Measurements from ENCODE around the gene CAPN9.

CAPN9 gene

DNA sequence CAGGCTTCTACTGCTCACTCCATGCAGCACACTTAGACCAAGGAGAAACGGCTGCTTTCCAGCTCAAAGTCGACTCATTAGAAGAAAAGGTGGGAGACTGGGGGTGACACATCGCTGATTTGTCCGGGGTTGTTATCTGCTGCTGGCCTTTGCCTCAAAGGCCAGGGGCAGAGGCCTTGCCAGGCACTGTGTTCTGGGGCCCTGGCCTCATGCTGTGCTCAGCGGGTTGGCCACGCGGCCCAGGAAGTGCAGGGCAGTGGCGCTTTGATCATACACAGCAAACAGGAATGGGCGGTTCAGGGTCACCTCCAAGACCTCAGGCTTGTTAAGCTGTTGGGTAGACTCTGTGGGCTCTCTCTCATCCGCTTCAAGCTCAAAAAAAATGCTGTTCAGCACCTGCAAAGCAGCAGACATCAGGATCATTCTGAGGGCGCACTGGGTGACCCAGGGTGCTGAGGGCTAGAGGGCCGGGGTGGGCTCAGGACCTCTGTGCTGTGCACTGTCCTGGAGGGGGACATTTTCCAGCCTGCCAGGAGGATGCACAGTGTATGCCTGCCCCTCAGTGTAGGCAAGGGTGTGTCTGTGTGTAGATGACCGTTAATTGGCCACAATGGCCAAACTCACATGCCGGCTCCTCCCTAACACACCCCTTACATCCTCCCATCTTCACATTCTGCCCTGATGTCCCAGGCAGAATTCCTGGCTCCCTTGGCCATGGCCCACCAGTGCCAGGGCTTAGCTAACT is 44.1 kb upstream of the CAPN9 start:
- H3K4me3 ChIP-seq (ENCODE audit: low read depth, low read length): no peak overlapping the region
- no peak for TF ChIP-seq CTCF (IDR thresholded peaks at IDR 0.05; ENCODE audit: low read depth, low read length, missing control alignments)
- DNase-seq (ENCODE audit: low read depth): no peak

DNA sequence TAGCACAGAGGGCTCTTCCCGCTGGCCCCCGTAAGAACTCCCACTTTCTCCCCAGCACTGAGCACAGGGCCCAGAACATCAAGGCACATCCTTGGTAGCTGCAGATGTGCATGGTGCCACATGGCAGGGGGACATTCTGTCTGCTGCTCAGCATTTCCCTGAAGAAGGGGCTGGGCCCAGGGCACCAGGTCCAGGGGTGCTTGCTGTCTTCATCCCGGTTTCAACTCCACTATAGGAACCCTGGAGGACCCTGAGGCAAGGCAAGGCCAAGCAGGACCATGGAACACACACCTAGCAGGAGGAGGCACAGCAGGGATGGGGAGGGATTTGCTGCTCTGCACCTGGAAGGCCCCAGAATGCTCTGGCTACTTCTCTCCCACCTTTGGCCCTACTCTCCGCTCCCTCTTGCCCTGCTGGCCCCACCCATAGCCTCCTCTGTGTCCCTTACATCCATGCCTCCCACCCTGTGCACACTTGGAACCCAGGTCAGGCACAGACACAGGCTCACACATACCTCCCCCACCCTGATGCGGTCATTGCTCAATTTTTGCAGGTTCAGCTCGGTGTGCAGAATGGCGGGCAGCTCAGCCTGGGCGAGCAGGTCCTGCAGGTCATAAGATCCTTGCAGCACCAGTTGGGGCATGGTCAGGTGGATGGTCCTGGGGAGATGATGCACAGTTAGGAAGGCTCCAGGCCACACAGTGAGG is 43.4 kb upstream of the CAPN9 start:
- TF ChIP-seq CTCF (IDR thresholded peaks at IDR 0.05; ENCODE audit: low read depth, low read length, missing control alignments): no peak
- no peak overlapping the region for H3K4me3 ChIP-seq (ENCODE audit: low read depth, low read length)
- no peak for DNase-seq (ENCODE audit: low read depth)

GRCh38 chr1:230704830-230705229 is 42.4 kb upstream of the CAPN9 start:
- no peak for TF ChIP-seq CTCF (IDR thresholded peaks at IDR 0.05; ENCODE audit: low read depth, low read length, missing control alignments)
- no peak for DNase-seq (ENCODE audit: low read depth)

GRCh38 chr1:230705289-230706019 is 41.7 kb upstream of the CAPN9 start:
- H3K4me3 ChIP-seq (ENCODE audit: low read depth, low read length): no peak overlapping the region
- TF ChIP-seq CTCF (IDR thresholded peaks at IDR 0.05; ENCODE audit: low read depth, low read length, missing control alignments): no peak
- DNase-seq (ENCODE audit: low read depth): no peak

More at GRCh38 chr1:230704830-230705229, 42.4 kb upstream of the CAPN9 start:
- no peak overlapping the region for H3K4me3 ChIP-seq (ENCODE audit: low read depth, low read length)

GRCh38 chr1:230706020-230706699 is 41.0 kb upstream of the CAPN9 start:
- no peak for DNase-seq (ENCODE audit: low read depth)
- H3K4me3 ChIP-seq (ENCODE audit: low read depth, low read length): no peak overlapping the region
- no peak for TF ChIP-seq CTCF (IDR thresholded peaks at IDR 0.05; ENCODE audit: low read depth, low read length, missing control alignments)

- H3K4me3 ChIP-seq (ENCODE audit: low read depth, low read length): no peak overlapping the region
- no peak for TF ChIP-seq CTCF (IDR thresholded peaks at IDR 0.05; ENCODE audit: low read depth, low read length, missing control alignments)
- no peak for DNase-seq (ENCODE audit: low read depth)
These were observed 40.1 kb upstream of the CAPN9 start for GRCh38 chr1:230706887-230707731.

Measured in GM12864 (cell line).